ENCODE results near the gene C19orf33. TPM values are rescaled to one million over a fixed set of nuclear protein-coding genes. Genes with fewer than 3 reads are reported as not detected.

The C19orf33 gene
- total RNA-seq, result 65.5 and 83.0 TPM in 2 replicates

DNA sequence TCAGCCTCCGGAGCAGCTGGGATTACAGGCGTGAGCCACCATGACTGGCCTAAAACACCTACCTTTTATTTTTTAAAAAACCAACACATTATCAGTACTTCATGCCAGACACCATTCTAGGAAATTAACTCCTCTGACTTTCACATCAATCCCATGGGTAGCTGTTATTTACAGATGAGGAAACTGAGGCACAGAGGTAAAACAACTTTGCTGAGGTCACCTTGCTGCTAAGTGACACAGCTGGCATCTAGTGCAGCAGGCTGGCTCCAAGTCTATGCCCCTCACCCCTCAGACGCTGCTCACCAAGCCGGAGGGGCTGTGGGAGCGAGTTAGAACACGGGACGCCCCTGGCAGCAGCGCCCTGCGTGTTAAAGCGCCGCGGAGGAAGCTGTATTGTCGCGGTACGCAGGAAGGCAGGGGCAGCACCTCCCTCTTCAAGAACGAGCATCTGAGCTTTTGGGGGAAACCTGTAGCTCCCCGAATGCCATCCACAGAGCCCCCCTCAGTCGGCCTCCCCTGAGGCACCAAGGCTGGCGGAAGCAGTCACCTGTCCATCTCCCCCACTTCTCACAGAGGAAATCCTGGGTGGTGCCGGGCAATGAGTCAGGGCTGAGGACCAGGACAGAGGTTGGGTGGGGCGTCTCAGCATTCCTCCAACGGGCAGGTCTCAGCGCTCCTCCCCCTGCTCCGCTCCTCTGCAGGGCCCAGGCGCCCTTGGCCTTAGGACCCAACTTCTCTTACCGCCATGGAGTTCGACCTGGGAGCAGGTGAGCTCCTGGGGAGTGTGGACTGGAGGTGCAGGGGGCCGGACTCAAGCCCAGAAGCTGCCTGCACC, at the start of gene C19orf33:
C19orf33 (plus strand) TSS at position 735 of the 835 bp plus-strand sequence; CDS start at position 746, 11 bp downstream.

DNA sequence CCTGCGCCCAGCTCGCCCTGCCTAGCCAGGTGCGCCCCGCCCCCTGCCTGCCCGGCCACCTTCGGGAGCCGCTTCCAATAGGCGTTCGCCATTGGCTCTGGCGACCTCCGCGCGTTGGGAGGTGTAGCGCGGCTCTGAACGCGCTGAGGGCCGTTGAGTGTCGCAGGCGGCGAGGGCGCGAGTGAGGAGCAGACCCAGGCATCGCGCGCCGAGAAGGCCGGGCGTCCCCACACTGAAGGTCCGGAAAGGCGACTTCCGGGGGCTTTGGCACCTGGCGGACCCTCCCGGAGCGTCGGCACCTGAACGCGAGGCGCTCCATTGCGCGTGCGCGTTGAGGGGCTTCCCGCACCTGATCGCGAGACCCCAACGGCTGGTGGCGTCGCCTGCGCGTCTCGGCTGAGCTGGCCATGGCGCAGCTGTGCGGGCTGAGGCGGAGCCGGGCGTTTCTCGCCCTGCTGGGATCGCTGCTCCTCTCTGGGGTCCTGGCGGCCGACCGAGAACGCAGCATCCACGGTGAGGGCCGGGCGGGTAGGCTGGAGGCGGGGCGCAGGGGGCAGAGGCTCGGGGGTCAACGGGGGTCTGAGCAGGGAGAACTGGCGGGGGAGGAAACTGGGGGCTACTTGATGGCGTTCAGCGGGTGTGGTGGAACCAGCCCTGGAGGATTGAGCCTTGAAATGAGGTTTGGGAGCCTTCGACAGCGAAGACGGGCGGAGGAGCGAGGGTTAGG, 39.4 kb upstream of the C19orf33 start, which contains the start of gene SPINT2:
SPINT2 (plus strand) TSS at position 88 of the 727 bp plus-strand sequence; CDS start at position 408, 320 bp downstream.

GRCh38 chr19:38315657-38316476, 11.8 kb downstream of the C19orf33 start, which contains the start of gene YIF1B:
YIF1B (minus strand) TSS chr19:38315947; CDS start chr19:38315917, 30 bp downstream.

GRCh38 chr19:38319421-38320258, 15.6 kb downstream of the C19orf33 start, which contains the start of gene KCNK6:
KCNK6 (plus strand) TSS chr19:38319845; CDS start chr19:38319951, 106 bp downstream.

Other genes starting within 250 kb of the C19orf33 start
- 0.93 and 3.1 TPM in 2 replicates for gene DPF1, start 80.0 kb upstream of the C19orf33 start, total RNA-seq
- 26.8 and 28.3 TPM in 2 replicates for gene PPP1R14A, start 47.9 kb upstream of the C19orf33 start, total RNA-seq
- gene SPINT2, start 39.7 kb upstream of the C19orf33 start, total RNA-seq, result 15.5 and 16.9 TPM in 2 replicates
- 126 and 131 TPM in 2 replicates for gene YIF1B, start 11.7 kb downstream of the C19orf33 start, total RNA-seq
- 6.3 and 7.4 TPM in 2 replicates for gene KCNK6, start 15.6 kb downstream of the C19orf33 start, total RNA-seq
- gene CATSPERG, start 31.6 kb downstream of the C19orf33 start, total RNA-seq, result 0.07 and 0.34 TPM in 2 replicates
- 310 and 371 TPM in 2 replicates for gene PSMD8, start 70.3 kb downstream of the C19orf33 start, total RNA-seq
- gene GGN, start 83.8 kb downstream of the C19orf33 start, total RNA-seq, result 0.94 and 2.9 TPM in 2 replicates
- 3.4 and 4.4 TPM in 2 replicates for gene SPRED3, start 84.4 kb downstream of the C19orf33 start, total RNA-seq
- gene FAM98C, start 98.8 kb downstream of the C19orf33 start, total RNA-seq, result 10.9 and 18.6 TPM in 2 replicates
- gene RASGRP4, start 122.0 kb downstream of the C19orf33 start, total RNA-seq, result not detected in 2 replicates
- not detected in 2 replicates for gene RYR1, start 129.4 kb downstream of the C19orf33 start, total RNA-seq

Measured in mammary microvascular endothelial cell (primary cell).